ENCODE data around the gene SCARF2. TPM values are rescaled to one million over a fixed set of nuclear protein-coding genes. Genes with fewer than 3 reads are reported as not detected.

Gene SCARF2
- total RNA-seq, 6 donors from 2014 or later = 10.1 to 36.7 (median 16.1) TPM

DNA sequence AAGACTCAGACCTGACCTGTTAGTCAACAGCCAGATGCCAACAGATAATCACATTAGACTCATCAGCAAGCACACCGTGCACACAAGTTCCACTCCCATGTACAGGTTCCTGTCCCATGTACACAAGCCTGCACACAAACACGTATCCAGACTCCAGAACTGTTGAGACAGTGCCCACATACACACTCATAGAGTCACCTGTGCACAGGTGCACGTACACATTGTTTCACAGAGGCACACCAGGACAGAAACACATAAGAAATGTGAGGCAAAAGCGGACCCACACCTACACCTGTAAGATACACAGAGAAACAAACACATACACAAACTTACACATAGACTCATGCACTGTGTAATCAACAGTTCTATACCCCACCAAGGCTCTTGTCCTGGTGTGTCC lies 46.4 kb downstream of the SCARF2 start:
- 94 to 95% methylated on average over 4 of the region's 4 CpGs for WGBS, 2 donors
- no peak overlapping the region for H3K27ac ChIP-seq
- H3K9me3 ChIP-seq = no peaks in the 10 kb centered on the region
- peaks cover 17 to 26% (median 21%) of the 10 kb centered on the region in 4 donors for H3K4me1 ChIP-seq
- no peak for DNase-seq
- H3K4me3 ChIP-seq = no peak overlapping the region
- no peaks in the 10 kb centered on the region for H3K27me3 ChIP-seq
- ATAC-seq (ENCODE audit: low FRiP score in 2 of 2) = no peak
- H3K36me3 ChIP-seq = no peaks in the 10 kb centered on the region
- TF ChIP-seq CTCF (IDR thresholded peaks at IDR 0.05) (no peak), POLR2AphosphoS5 (IDR thresholded peaks at IDR 0.05) (no peak), EP300 (IDR thresholded peaks at IDR 0.05) (no peak), POLR2A (IDR thresholded peaks at IDR 0.05) (no peak)

- TF ChIP-seq CTCF (IDR thresholded peaks at IDR 0.05) (no peak), EP300 (IDR thresholded peaks at IDR 0.05) (no peak), POLR2A (IDR thresholded peaks at IDR 0.05) (no peak), POLR2AphosphoS5 (IDR thresholded peaks at IDR 0.05) (no peak)
- Histone ChIP-seq H3K36me3 (no peaks in the 10 kb centered on the region), H3K4me3 (no peak overlapping the region), H3K27me3 (no peaks in the 10 kb centered on the region), H3K9me3 (no peaks in the 10 kb centered on the region), H3K27ac (no peak overlapping the region), H3K4me1 (peaks cover 12 to 19% (median 15%) of the 10 kb centered on the region in 4 donors)
- ATAC-seq (ENCODE audit: low FRiP score in 2 of 2) = no peak
- DNase-seq = no peak
- WGBS, 2 donors = 92 to 94% methylated on average over 3 to 5 of the region's 5 CpGs
These were observed 47.2 kb downstream of the SCARF2 start for GRCh38 chr22:20390394-20390907.

- Histone ChIP-seq H3K4me1 (peaks cover 3 to 7% (median 5%) of the 10 kb centered on the region in 4 donors), H3K4me3 (no peak overlapping the region), H3K36me3 (no peaks in the 10 kb centered on the region), H3K27me3 (no peaks in the 10 kb centered on the region), H3K9me3 (no peaks in the 10 kb centered on the region), H3K27ac (no peak overlapping the region)
- DNase-seq (no peak), ATAC-seq (ENCODE audit: low FRiP score in 2 of 2) (no peak)
- WGBS, 2 donors = 91 to 95% methylated on average over 6 of the region's 6 CpGs
- no peak for TF ChIP-seq POLR2AphosphoS5 (IDR thresholded peaks at IDR 0.05)
- TF ChIP-seq EP300 (IDR thresholded peaks at IDR 0.05) = no peak
- TF ChIP-seq POLR2A (IDR thresholded peaks at IDR 0.05) = no peak
- TF ChIP-seq CTCF (IDR thresholded peaks at IDR 0.05) = no peak
These were observed 48.3 kb downstream of the SCARF2 start for GRCh38 chr22:20389288-20389687.

GRCh38 chr22:20388200-20388599 lies 49.4 kb downstream of the SCARF2 start:
- Histone ChIP-seq H3K4me1 (peaks cover 0 to under 1% (median under 1%) of the 10 kb centered on the region in 4 donors), H3K9me3 (no peaks in the 10 kb centered on the region), H3K4me3 (no peak overlapping the region), H3K36me3 (no peaks in the 10 kb centered on the region), H3K27ac (no peak overlapping the region), H3K27me3 (no peaks in the 10 kb centered on the region)
- ATAC-seq (ENCODE audit: low FRiP score in 2 of 2) (no peak), DNase-seq (no peak)
- TF ChIP-seq EP300 (IDR thresholded peaks at IDR 0.05) = no peak
- TF ChIP-seq CTCF (IDR thresholded peaks at IDR 0.05) = no peak
- TF ChIP-seq POLR2A (IDR thresholded peaks at IDR 0.05) = no peak
- TF ChIP-seq POLR2AphosphoS5 (IDR thresholded peaks at IDR 0.05) = no peak

DNA sequence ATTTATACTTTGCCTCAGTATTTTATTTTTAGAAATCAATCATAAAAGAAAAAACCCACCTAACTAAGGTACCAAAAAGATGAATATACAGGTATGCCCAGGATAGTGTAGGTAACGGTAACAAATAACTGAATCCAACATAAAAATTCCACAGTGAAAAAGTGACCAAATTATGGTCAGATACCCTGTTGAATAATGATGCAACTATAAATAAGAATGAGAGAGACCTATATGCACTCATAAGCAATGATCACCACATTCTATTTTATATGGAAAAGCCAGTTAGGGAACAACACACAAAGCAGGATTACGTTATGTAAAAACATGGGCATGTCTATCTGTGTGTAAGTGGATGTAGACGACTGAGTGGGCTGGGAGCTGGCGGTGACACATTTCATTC lies 50.7 kb downstream of the SCARF2 start:
- WGBS, 2 donors = 87 to 89% methylated on average over 4 of the region's 4 CpGs
- no peak overlapping the region for H3K27ac ChIP-seq
- no peaks in the 10 kb centered on the region for H3K9me3 ChIP-seq
- H3K27me3 ChIP-seq = no peaks in the 10 kb centered on the region
- ATAC-seq (ENCODE audit: low FRiP score in 2 of 2) = no peak
- H3K4me1 ChIP-seq = no peaks in the 10 kb centered on the region
- H3K36me3 ChIP-seq = no peaks in the 10 kb centered on the region
- TF ChIP-seq CTCF (IDR thresholded peaks at IDR 0.05) (no peak), POLR2AphosphoS5 (IDR thresholded peaks at IDR 0.05) (no peak), EP300 (IDR thresholded peaks at IDR 0.05) (no peak), POLR2A (IDR thresholded peaks at IDR 0.05) (no peak)
- DNase-seq = no peak
- H3K4me3 ChIP-seq = no peak overlapping the region
